ENCODE data around the gene BRSK2.

Gene BRSK2

GRCh38 chr11:1473011-1473628, 83.4 kb downstream of the BRSK2 start:
- Histone ChIP-seq H3K4me2 (ENCODE audit: low read length) (no peak overlapping the region), H3K4me3 (ENCODE audit: low read depth, low read length) (no peak overlapping the region), H3K36me3 (ENCODE audit: control insufficient read depth, insufficient read depth, low read length) (no peaks in the 10 kb centered on the region), H3K79me2 (no peaks in the 10 kb centered on the region), H3K27ac (no peak overlapping the region), H3K27me3 (ENCODE audit: control insufficient read depth, insufficient read depth, low read length) (no peaks in the 10 kb centered on the region), H3K9me3 (ENCODE audit: control insufficient read depth, low read length) (no peaks in the 10 kb centered on the region), H3K4me1 (no peaks in the 10 kb centered on the region), H3K9ac (no peak overlapping the region), H2AFZ (no peak overlapping the region)
- TF ChIP-seq CTCF (IDR thresholded peaks at IDR 0.05): no peak

- Histone ChIP-seq H3K27me3 (ENCODE audit: control insufficient read depth, insufficient read depth, low read length) (no peaks in the 10 kb centered on the region), H3K27ac (no peak overlapping the region), H3K4me1 (no peaks in the 10 kb centered on the region), H3K4me2 (ENCODE audit: low read length) (no peak overlapping the region), H3K9me3 (ENCODE audit: control insufficient read depth, low read length) (no peaks in the 10 kb centered on the region), H3K9ac (no peak overlapping the region), H3K79me2 (no peaks in the 10 kb centered on the region), H3K4me3 (ENCODE audit: low read depth, low read length) (no peak overlapping the region), H2AFZ (no peak overlapping the region), H3K36me3 (ENCODE audit: control insufficient read depth, insufficient read depth, low read length) (no peaks in the 10 kb centered on the region)
- TF ChIP-seq CTCF (IDR thresholded peaks at IDR 0.05): no peak
Measured at GRCh38 chr11:1473786-1474185, 84.1 kb downstream of the BRSK2 start.

GRCh38 chr11:1475841-1476240, 86.1 kb downstream of the BRSK2 start:
- H2AFZ ChIP-seq: no peak overlapping the region
- H3K36me3 ChIP-seq (ENCODE audit: control insufficient read depth, insufficient read depth, low read length): no peaks in the 10 kb centered on the region
- no peak overlapping the region for H3K9ac ChIP-seq
- H3K27me3 ChIP-seq (ENCODE audit: control insufficient read depth, insufficient read depth, low read length): no peaks in the 10 kb centered on the region
- no peak overlapping the region for H3K4me3 ChIP-seq (ENCODE audit: low read depth, low read length)
- no peaks in the 10 kb centered on the region for H3K79me2 ChIP-seq
- no peaks in the 10 kb centered on the region for H3K9me3 ChIP-seq (ENCODE audit: control insufficient read depth, low read length)
- H3K4me1 ChIP-seq: no peaks in the 10 kb centered on the region
- no peak for TF ChIP-seq CTCF (IDR thresholded peaks at IDR 0.05)
- H3K27ac ChIP-seq: no peak overlapping the region
- H3K4me2 ChIP-seq (ENCODE audit: low read length): no peak overlapping the region

- Histone ChIP-seq H3K36me3 (ENCODE audit: control insufficient read depth, insufficient read depth, low read length) (no peaks in the 10 kb centered on the region), H3K79me2 (no peaks in the 10 kb centered on the region), H3K4me3 (ENCODE audit: low read depth, low read length) (no peak overlapping the region), H2AFZ (no peak overlapping the region), H3K4me2 (ENCODE audit: low read length) (no peak overlapping the region), H3K27ac (no peak overlapping the region), H3K4me1 (no peaks in the 10 kb centered on the region), H3K9ac (no peak overlapping the region), H3K27me3 (ENCODE audit: control insufficient read depth, insufficient read depth, low read length) (no peaks in the 10 kb centered on the region), H3K9me3 (ENCODE audit: control insufficient read depth, low read length) (no peaks in the 10 kb centered on the region)
- TF ChIP-seq CTCF (IDR thresholded peaks at IDR 0.05): no peak
Measured at GRCh38 chr11:1476940-1477736, 87.4 kb downstream of the BRSK2 start.
